ENCODE measurements around the gene DSC3.

Gene DSC3

GRCh38 chr18:30957066-30957465 lies 85.5 kb downstream of the DSC3 start:
- Mint-ChIP-seq H3K9me3 (no peaks in the 10 kb centered on the region), H3K4me3 (no peak overlapping the region), H3K27ac (no peak overlapping the region), H3K27me3 (ENCODE audit: low read depth) (no peaks in the 10 kb centered on the region), H3K36me3 (ENCODE audit: low read depth) (no peaks in the 10 kb centered on the region), H3K4me1 (no peaks in the 10 kb centered on the region)
- TF ChIP-seq CTCF (IDR thresholded peaks at IDR 0.05; ENCODE audit: unreplicated experiment in 3 of 3): no peak

GRCh38 chr18:30954262-30954661 lies 88.3 kb downstream of the DSC3 start:
- Mint-ChIP-seq H3K4me1 (no peaks in the 10 kb centered on the region), H3K36me3 (ENCODE audit: low read depth) (no peaks in the 10 kb centered on the region), H3K4me3 (no peak overlapping the region), H3K27ac (no peak overlapping the region), H3K27me3 (ENCODE audit: low read depth) (no peaks in the 10 kb centered on the region), H3K9me3 (no peaks in the 10 kb centered on the region)
- no peak for TF ChIP-seq CTCF (IDR thresholded peaks at IDR 0.05; ENCODE audit: unreplicated experiment in 3 of 3)

- Mint-ChIP-seq H3K27ac (no peak overlapping the region), H3K4me1 (no peaks in the 10 kb centered on the region), H3K4me3 (no peak overlapping the region), H3K9me3 (peaks cover 14% of the 10 kb centered on the region), H3K36me3 (ENCODE audit: low read depth) (no peaks in the 10 kb centered on the region), H3K27me3 (ENCODE audit: low read depth) (no peaks in the 10 kb centered on the region)
- no peak for TF ChIP-seq CTCF (IDR thresholded peaks at IDR 0.05; ENCODE audit: unreplicated experiment in 3 of 3)
These were observed 96.8 kb downstream of the DSC3 start for GRCh38 chr18:30945761-30946160.

GRCh38 chr18:30944773-30945417 lies 97.6 kb downstream of the DSC3 start:
- H3K27ac Mint-ChIP-seq: peak overlapping the region in 1 of 3 experiments; percentile 35
- no peaks in the 10 kb centered on the region for H3K4me1 Mint-ChIP-seq
- peaks cover 21% of the 10 kb centered on the region for H3K9me3 Mint-ChIP-seq
- H3K36me3 Mint-ChIP-seq (ENCODE audit: low read depth): no peaks in the 10 kb centered on the region
- H3K27me3 Mint-ChIP-seq (ENCODE audit: low read depth): no peaks in the 10 kb centered on the region
- no peak for TF ChIP-seq CTCF (IDR thresholded peaks at IDR 0.05; ENCODE audit: unreplicated experiment in 3 of 3)
- H3K4me3 Mint-ChIP-seq: no peak overlapping the region

- no peak for TF ChIP-seq CTCF (IDR thresholded peaks at IDR 0.05; ENCODE audit: unreplicated experiment in 3 of 3)
- H3K4me3 Mint-ChIP-seq: no peak overlapping the region
- peaks cover 38% of the 10 kb centered on the region for H3K9me3 Mint-ChIP-seq
- H3K27me3 Mint-ChIP-seq (ENCODE audit: low read depth): no peaks in the 10 kb centered on the region
- H3K27ac Mint-ChIP-seq: no peak overlapping the region
- no peaks in the 10 kb centered on the region for H3K36me3 Mint-ChIP-seq (ENCODE audit: low read depth)
- H3K4me1 Mint-ChIP-seq: no peaks in the 10 kb centered on the region
These were observed 101.5 kb downstream of the DSC3 start for GRCh38 chr18:30940952-30941539.

All from nephron (organoid).